Neural progenitor cell (in vitro differentiated cells): Measurements from ENCODE around the gene SMTN. TPM values are rescaled to one million over a fixed set of nuclear protein-coding genes. Genes with fewer than 3 reads are reported as not detected.

Experiments used
- DNase-seq: peaks from one replicate; pipeline ENCODE4 v3.0.0-alpha.2; 2016; ENCODE audit warnings: low spot score
- H2AFZ ChIP-seq: fragments of 200-600 bp; sonication (generic); replicated peaks from 2 replicates; pipeline ENCODE4 v1.6.1; 2016; ENCODE audit warnings: antibody characterized with exemption
- H3F3A ChIP-seq: fragments of 200-600 bp; sonication (generic); 2 replicates; pipeline ENCODE4 v1.6.1; 2016; ENCODE audit warnings: antibody characterized with exemption, low read depth
- H3K27ac ChIP-seq: fragments of 200-600 bp; sonication (generic); 2 replicates; pipeline ENCODE4 v1.5.1; 2016; ENCODE audit warnings: mild to moderate bottlenecking
- H3K27me3 ChIP-seq: fragments of 200-600 bp; sonication (generic); 2 replicates; pipeline ENCODE4 v1.6.1; 2016; ENCODE audit warnings: mild to moderate bottlenecking, moderate library complexity
- H3K36me3 ChIP-seq: fragments of 200-600 bp; sonication (generic); 2 replicates; pipeline ENCODE4 v1.5.1; 2016
- H3K4me1 ChIP-seq: fragments of 200-600 bp; sonication (generic); 2 replicates; pipeline ENCODE4 v1.6.1; 2016; ENCODE audit warnings: mixed run types
- H3K4me2 ChIP-seq: fragments of 200-600 bp; sonication (generic); 2 replicates; pipeline ENCODE4 v1.6.1; 2016
- H3K4me3 ChIP-seq: fragments of 200-600 bp; sonication (generic); 2 replicates; pipeline ENCODE4 v1.5.1; 2016
- H3K79me2 ChIP-seq: fragments of 200-600 bp; sonication (generic); 2 replicates; pipeline ENCODE4 v1.6.1; 2016; ENCODE audit warnings: low read depth
- H3K9ac ChIP-seq: fragments of 200-600 bp; sonication (generic); 2 replicates; pipeline ENCODE4 v1.6.1; 2016
- H3K9me3 ChIP-seq: fragments of 200-600 bp; sonication (generic); 2 replicates; pipeline ENCODE4 v1.5.1; 2016; ENCODE audit warnings: low read depth
- H4K20me1 ChIP-seq: fragments of 200-600 bp; sonication (generic); 2 replicates; pipeline ENCODE4 v1.6.1; 2016; ENCODE audit warnings: low read depth
- H3K27ac Mint-ChIP-seq: 3 replicates; pipeline ENCODE4 v1.8.0; 2021; ENCODE audit warnings: mixed read lengths
- H3K27me3 Mint-ChIP-seq: 2 replicates; pipeline ENCODE4 v1.8.0; 2022; ENCODE audit warnings: low read depth, mild to moderate bottlenecking, inconsistent platforms, moderate library complexity, mixed read lengths; ENCODE audit not compliant: insufficient read depth
- H3K36me3 Mint-ChIP-seq: 3 replicates; pipeline ENCODE4 v1.8.0; 2021; ENCODE audit warnings: mixed read lengths
- H3K4me1 Mint-ChIP-seq: 3 replicates; pipeline ENCODE4 v1.8.0; 2021; ENCODE audit warnings: mixed read lengths
- H3K4me3 Mint-ChIP-seq: 3 replicates; pipeline ENCODE4 v1.8.0; 2021; ENCODE audit warnings: mild to moderate bottlenecking, moderate library complexity, mixed read lengths
- H3K9me3 Mint-ChIP-seq: 3 replicates; pipeline ENCODE4 v1.8.0; 2020; ENCODE audit warnings: mixed read lengths
- EZH2 ChIP-seq: fragments of 200-600 bp; sonication (generic); IDR thresholded peaks from 2 replicates; pipeline ENCODE4 v1.6.1; 2017; ENCODE audit warnings: antibody characterized with exemption, mild to moderate bottlenecking, moderate library complexity
- EZH2phosphoT487 ChIP-seq: fragments of 200-600 bp; sonication (generic); IDR thresholded peaks from 2 replicates; pipeline ENCODE4 v1.6.1; 2017; ENCODE audit warnings: antibody characterized with exemption
- total RNA-seq: library from RNA; depleted of rRNA; stranded (reverse); fragments of >200 nt; gene quantifications from 2 replicates; pipeline ENCODE4 v1.2.3, GENCODE V29; 2015; ENCODE audit warnings: low replicate concordance
- TF ChIP-seq, protein P1 (sequence below): fragments of 200-600 bp; sonication (generic); IDR thresholded peaks from 2 replicates; pipeline ENCODE4 v1.5.1; 2017; ENCODE audit warnings: antibody characterized with exemption, mild to moderate bottlenecking

Gene SMTN
- total RNA-seq, 1 donor from 2014 or later: 14.1 TPM

DNA sequence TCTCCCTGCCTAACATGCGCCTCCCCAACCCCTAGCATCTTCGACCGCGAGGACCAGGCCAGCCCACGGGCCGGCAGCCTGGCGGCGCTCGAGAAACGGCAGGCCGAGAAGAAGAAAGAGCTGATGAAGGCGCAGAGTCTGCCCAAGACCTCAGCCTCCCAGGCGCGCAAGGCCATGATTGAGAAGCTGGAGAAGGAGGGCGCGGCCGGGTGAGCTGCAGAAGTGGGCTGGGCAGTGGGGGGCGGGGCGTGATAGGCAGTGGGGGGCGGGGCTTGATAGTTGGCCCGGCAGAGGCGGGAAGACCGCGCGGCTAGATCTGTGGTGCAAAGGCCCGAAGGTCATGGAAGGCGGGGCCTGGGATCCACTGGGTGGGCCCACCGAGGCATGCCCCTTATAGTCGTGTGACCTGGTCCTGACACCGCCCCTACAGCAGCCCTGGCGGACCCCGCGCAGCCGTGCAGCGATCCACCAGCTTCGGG, 17.6 kb downstream of the SMTN start:
- Histone ChIP-seq H3K36me3 (no peaks in the 10 kb centered on the region), H3K9me3 (no peaks in the 10 kb centered on the region), H3K4me1 (peaks cover 3% of the 10 kb centered on the region), H2AFZ (no peak overlapping the region), H3K4me3 (no peak overlapping the region), H3F3A (no peaks in the 10 kb centered on the region), H3K4me2 (peak overlapping the region; percentile 31), H4K20me1 (no peaks in the 10 kb centered on the region), H3K9ac (no peak overlapping the region), H3K27ac (no peak overlapping the region), H3K79me2 (no peaks in the 10 kb centered on the region), H3K27me3 (no peaks in the 10 kb centered on the region)
- no peak overlapping the region for H3K27ac Mint-ChIP-seq
- H3K36me3 Mint-ChIP-seq: peaks cover 5% of the 10 kb centered on the region
- peaks cover 2% of the 10 kb centered on the region for H3K4me1 Mint-ChIP-seq
- H3K27me3 Mint-ChIP-seq: peaks cover 5% of the 10 kb centered on the region
- no peak overlapping the region for H3K4me3 Mint-ChIP-seq
- DNase-seq: peak; percentile 69
- TF ChIP-seq, protein P1, sequence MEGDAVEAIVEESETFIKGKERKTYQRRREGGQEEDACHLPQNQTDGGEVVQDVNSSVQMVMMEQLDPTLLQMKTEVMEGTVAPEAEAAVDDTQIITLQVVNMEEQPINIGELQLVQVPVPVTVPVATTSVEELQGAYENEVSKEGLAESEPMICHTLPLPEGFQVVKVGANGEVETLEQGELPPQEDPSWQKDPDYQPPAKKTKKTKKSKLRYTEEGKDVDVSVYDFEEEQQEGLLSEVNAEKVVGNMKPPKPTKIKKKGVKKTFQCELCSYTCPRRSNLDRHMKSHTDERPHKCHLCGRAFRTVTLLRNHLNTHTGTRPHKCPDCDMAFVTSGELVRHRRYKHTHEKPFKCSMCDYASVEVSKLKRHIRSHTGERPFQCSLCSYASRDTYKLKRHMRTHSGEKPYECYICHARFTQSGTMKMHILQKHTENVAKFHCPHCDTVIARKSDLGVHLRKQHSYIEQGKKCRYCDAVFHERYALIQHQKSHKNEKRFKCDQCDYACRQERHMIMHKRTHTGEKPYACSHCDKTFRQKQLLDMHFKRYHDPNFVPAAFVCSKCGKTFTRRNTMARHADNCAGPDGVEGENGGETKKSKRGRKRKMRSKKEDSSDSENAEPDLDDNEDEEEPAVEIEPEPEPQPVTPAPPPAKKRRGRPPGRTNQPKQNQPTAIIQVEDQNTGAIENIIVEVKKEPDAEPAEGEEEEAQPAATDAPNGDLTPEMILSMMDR: no peak
- TF ChIP-seq EZH2: no peak
- TF ChIP-seq EZH2phosphoT487: no peak
- H3K9me3 Mint-ChIP-seq: no peaks in the 10 kb centered on the region

DNA sequence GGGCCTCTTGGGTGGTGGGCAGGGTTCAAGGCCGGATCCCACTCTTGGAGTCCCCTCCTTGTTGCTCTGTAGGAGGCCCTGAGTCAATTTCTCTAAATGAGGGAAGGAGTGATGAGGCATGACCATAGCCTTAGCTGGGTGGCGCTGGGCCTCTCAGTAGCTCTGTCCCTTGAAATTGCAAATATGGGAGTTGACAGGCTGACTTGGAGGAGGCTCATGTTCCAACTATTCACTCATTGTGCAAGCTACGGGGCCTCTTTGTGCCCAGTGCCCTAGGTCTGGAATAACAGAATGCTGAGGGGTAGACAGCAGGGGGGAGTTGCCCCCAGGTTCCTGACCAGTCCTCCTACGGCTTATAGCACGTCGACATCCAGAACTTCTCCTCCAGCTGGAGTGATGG, 18.3 kb downstream of the SMTN start:
- no peak overlapping the region for H3K4me3 Mint-ChIP-seq

DNA sequence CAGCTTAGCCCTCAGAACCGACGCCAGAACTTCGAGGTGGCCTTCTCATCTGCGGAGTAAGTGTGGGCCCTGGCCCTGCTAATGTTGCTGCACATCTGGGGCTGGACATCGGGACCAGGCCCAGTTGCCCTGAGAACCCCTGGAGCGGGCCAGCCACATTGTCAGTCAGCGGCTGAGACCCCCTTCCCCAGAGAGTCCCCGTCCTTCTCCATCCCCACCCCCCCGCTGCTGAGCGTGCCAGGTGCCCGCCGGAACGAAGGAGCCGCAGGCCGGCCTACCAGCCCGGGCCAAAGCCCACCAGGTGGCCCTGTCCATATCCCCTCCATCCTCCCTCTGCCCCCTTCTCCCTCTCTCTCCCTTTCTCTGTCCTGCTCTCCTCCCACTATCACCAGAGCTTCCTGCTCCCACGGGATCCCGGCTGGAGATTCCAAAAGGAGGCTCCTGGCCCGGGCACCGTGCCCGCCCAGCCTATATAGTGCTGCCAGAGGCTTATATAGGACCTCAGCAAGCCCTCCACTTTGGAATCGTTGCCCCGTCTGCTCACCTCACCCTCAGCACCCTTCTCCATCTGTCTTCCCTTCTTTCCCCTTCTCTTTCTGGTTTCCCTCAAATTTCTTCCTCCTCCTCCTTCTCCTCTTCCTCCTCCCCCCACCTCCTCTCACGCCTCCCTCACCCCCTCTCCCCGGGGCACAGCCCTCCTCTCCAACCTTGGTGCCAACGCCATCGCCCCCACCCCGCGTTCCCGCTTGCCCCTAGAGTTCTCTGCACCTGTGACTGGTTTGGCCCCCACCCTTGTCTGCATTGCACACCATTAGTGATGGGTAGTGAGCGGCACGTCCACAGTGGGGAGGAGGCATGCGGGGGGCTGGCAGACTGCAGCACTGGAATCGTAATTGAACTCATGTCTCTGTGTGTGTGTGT, 19.0 kb downstream of the SMTN start:
- peaks cover 5% of the 10 kb centered on the region for H3K36me3 Mint-ChIP-seq
- no peak overlapping the region for H3K27ac Mint-ChIP-seq
- Histone ChIP-seq H3K9me3 (no peaks in the 10 kb centered on the region), H3K27ac (no peak overlapping the region), H3K79me2 (no peaks in the 10 kb centered on the region), H3K9ac (no peak overlapping the region), H3K36me3 (no peaks in the 10 kb centered on the region), H2AFZ (no peak overlapping the region), H3K4me3 (no peak overlapping the region), H3F3A (no peaks in the 10 kb centered on the region), H3K27me3 (peaks cover 10% of the 10 kb centered on the region), H4K20me1 (peaks cover under 1% of the 10 kb centered on the region), H3K4me1 (peaks cover 3% of the 10 kb centered on the region), H3K4me2 (no peak overlapping the region)
- H3K4me3 Mint-ChIP-seq: no peak overlapping the region
- H3K9me3 Mint-ChIP-seq: no peaks in the 10 kb centered on the region
- H3K4me1 Mint-ChIP-seq: peaks cover 2% of the 10 kb centered on the region
- TF ChIP-seq EZH2 (no peak), EZH2phosphoT487 (no peak)
- TF ChIP-seq, protein P1: no peak
- no peak for DNase-seq
- peaks cover 7% of the 10 kb centered on the region for H3K27me3 Mint-ChIP-seq

More for the DNA sequence above, 18.3 kb downstream of the SMTN start:
- Histone ChIP-seq H3K36me3 (no peaks in the 10 kb centered on the region), H2AFZ (no peak overlapping the region), H3K9ac (no peak overlapping the region), H3K4me1 (peaks cover 3% of the 10 kb centered on the region), H3K79me2 (no peaks in the 10 kb centered on the region), H4K20me1 (no peaks in the 10 kb centered on the region), H3K27ac (no peak overlapping the region), H3F3A (no peaks in the 10 kb centered on the region), H3K27me3 (peaks cover 2% of the 10 kb centered on the region), H3K9me3 (no peaks in the 10 kb centered on the region), H3K4me2 (no peak overlapping the region), H3K4me3 (no peak overlapping the region)
- Mint-ChIP-seq H3K27me3 (peaks cover 7% of the 10 kb centered on the region), H3K36me3 (peaks cover 5% of the 10 kb centered on the region), H3K27ac (no peak overlapping the region), H3K9me3 (no peaks in the 10 kb centered on the region), H3K4me1 (peaks cover 2% of the 10 kb centered on the region)
- DNase-seq: no peak
- TF ChIP-seq EZH2 (no peak), EZH2phosphoT487 (no peak)
- TF ChIP-seq, protein P1: no peak
